Parathyroid adenoma (tissue), 2 donors: ENCODE results near the gene PLXNA4.

Source experiments
- H2AFZ ChIP-seq: fragments of 300-600 bp; sonication (generic); one replicate; pipeline ENCODE4 v1.7.0; 2017; ENCODE audit warnings: antibody characterized with exemption, mild to moderate bottlenecking
- H3K27ac ChIP-seq: fragments of 300-600 bp; sonication (generic); one replicate; pipeline ENCODE4 v1.7.0; 2017
- H3K27me3 ChIP-seq: fragments of 300-600 bp; sonication (generic); one replicate; pipeline ENCODE4 v1.7.0; 2017; ENCODE audit warnings: low read length; ENCODE audit not compliant: control insufficient read depth, insufficient read depth
- H3K36me3 ChIP-seq: fragments of 300-600 bp; sonication (generic); one replicate; pipeline ENCODE4 v1.7.0; 2017; ENCODE audit warnings: low read length; ENCODE audit not compliant: control insufficient read depth, insufficient read depth
- H3K4me1 ChIP-seq: fragments of 300-600 bp; sonication (generic); one replicate; pipeline ENCODE4 v1.7.0; 2017; ENCODE audit warnings: control low read depth
- H3K4me2 ChIP-seq: fragments of 300-600 bp; sonication (generic); one replicate; pipeline ENCODE4 v1.7.0; 2017; ENCODE audit warnings: low read length
- H3K4me3 ChIP-seq: fragments of 300-600 bp; sonication (generic); one replicate; pipeline ENCODE4 v1.7.0; 2017; ENCODE audit warnings: low read depth, low read length
- H3K79me2 ChIP-seq: fragments of 300-600 bp; sonication (generic); one replicate; pipeline ENCODE4 v1.7.0; 2017; ENCODE audit warnings: control low read depth
- H3K9ac ChIP-seq: fragments of 300-600 bp; sonication (generic); one replicate; pipeline ENCODE4 v1.7.0; 2017; ENCODE audit warnings: mild to moderate bottlenecking
- H3K9me3 ChIP-seq: fragments of 300-600 bp; sonication (generic); one replicate; pipeline ENCODE4 v1.7.0; 2017; ENCODE audit warnings: low read length; ENCODE audit not compliant: control insufficient read depth
- TF ChIP-seq, protein P1 (sequence below): fragments of 300-600 bp; sonication (generic); IDR thresholded peaks from one replicate; pipeline ENCODE4 v1.7.0; 2017; ENCODE audit warnings: antibody characterized with exemption, mild to moderate bottlenecking
- donor health status: primary hyperparathyroidism.

PLXNA4 gene

DNA sequence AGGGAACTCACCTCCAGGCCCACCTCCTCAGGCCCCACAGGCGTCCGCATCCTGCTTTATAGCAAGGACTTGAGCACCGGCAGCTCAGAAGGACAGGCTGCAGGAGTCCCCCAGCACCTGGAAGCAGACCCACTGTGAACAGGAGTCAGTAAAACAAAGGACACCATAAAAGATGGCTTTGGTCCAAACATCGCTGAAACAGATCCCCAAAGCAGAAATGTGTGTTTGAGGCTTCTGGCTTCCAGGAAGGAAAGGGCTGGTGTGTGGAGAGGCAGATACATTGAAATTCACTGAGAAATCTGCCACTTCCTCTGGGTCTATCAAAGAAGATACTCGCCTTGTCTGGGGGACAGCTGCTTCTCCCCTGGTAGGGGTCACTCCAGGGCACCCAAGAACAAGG is 286.2 kb downstream of the PLXNA4 start:
- Histone ChIP-seq H3K9ac (no peak overlapping the region), H2AFZ (no peak overlapping the region), H3K36me3 (no peaks in the 10 kb centered on the region), H3K4me3 (no peak overlapping the region), H3K4me1 (no peaks in the 10 kb centered on the region), H3K27ac (no peak overlapping the region), H3K9me3 (no peaks in the 10 kb centered on the region), H3K4me2 (no peak overlapping the region), H3K27me3 (no peaks in the 10 kb centered on the region), H3K79me2 (no peaks in the 10 kb centered on the region)
- TF ChIP-seq, protein P1, sequence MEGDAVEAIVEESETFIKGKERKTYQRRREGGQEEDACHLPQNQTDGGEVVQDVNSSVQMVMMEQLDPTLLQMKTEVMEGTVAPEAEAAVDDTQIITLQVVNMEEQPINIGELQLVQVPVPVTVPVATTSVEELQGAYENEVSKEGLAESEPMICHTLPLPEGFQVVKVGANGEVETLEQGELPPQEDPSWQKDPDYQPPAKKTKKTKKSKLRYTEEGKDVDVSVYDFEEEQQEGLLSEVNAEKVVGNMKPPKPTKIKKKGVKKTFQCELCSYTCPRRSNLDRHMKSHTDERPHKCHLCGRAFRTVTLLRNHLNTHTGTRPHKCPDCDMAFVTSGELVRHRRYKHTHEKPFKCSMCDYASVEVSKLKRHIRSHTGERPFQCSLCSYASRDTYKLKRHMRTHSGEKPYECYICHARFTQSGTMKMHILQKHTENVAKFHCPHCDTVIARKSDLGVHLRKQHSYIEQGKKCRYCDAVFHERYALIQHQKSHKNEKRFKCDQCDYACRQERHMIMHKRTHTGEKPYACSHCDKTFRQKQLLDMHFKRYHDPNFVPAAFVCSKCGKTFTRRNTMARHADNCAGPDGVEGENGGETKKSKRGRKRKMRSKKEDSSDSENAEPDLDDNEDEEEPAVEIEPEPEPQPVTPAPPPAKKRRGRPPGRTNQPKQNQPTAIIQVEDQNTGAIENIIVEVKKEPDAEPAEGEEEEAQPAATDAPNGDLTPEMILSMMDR, result no peak

DNA sequence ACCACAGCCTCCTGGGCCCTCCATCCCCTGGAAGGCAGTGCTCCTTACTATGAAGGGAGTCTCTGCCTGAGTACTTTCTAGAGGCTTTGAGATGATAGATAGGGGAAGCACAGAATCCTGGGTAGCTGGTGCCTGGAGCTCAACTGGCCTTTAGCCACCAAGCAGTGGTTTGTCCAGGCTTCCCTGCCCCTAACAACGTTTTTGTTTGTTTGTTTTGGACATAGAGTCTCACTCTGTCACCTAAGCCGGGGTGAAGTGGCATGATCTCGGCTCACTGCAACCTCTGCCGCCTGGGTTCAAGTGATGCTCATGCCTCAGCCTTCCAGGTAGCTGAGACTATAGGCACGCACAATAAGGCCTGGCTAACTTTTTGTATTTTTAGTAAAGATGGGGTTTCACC is 289.4 kb downstream of the PLXNA4 start:
- H2AFZ ChIP-seq, result no peak overlapping the region
- TF ChIP-seq, protein P1, result no peak
- no peak overlapping the region for H3K4me2 ChIP-seq
- no peaks in the 10 kb centered on the region for H3K4me1 ChIP-seq
- H3K9ac ChIP-seq, result no peak overlapping the region
- H3K27me3 ChIP-seq, result no peaks in the 10 kb centered on the region
- no peaks in the 10 kb centered on the region for H3K9me3 ChIP-seq
- H3K36me3 ChIP-seq, result no peaks in the 10 kb centered on the region
- no peaks in the 10 kb centered on the region for H3K79me2 ChIP-seq
- no peak overlapping the region for H3K4me3 ChIP-seq
- H3K27ac ChIP-seq, result no peak overlapping the region

DNA sequence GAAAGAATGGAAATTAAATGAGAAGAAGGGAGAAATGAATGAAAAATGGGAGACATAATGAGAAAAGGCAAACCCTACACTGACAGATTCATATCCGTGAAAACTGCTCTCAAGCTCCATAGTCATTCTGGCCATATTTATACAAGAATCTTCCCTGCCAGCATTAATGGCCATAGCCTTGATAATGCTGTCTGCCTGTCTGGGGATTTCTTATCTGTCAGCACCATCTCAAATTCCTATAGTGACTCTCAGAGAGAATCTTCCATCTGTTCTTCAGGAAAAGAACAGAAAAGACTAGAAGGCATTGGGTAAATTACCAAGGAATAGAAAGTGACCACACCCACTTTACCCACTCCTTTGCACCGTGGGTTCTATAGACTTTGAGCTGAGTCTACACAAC is 295.9 kb downstream of the PLXNA4 start:
- Histone ChIP-seq H3K36me3 (no peaks in the 10 kb centered on the region), H3K9ac (no peak overlapping the region), H3K27ac (no peak overlapping the region), H3K79me2 (no peaks in the 10 kb centered on the region), H3K4me1 (no peaks in the 10 kb centered on the region), H3K4me2 (no peak overlapping the region), H3K27me3 (no peaks in the 10 kb centered on the region), H3K9me3 (no peaks in the 10 kb centered on the region), H3K4me3 (no peak overlapping the region), H2AFZ (no peak overlapping the region)
- TF ChIP-seq, protein P1, result no peak

DNA sequence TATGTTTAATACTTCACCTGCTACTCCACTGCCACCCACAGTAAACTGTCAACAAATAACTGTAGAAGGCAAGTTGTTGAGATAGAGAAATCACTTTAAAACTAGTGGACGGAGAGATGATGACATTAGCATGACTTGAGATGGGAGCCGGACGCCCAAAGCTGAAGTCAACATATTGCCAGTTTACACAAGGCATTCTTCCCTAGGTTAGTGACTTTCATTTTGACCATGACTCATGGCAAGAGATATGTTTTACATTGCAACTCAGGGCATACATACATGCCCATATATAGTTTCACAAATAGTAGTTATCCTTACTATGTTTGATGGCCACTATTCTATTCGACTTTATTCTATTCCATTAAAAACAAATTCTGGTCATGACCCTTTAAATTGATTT is 296.6 kb downstream of the PLXNA4 start:
- no peaks in the 10 kb centered on the region for H3K9me3 ChIP-seq
- TF ChIP-seq, protein P1, result no peak
- no peaks in the 10 kb centered on the region for H3K4me1 ChIP-seq
- H3K27ac ChIP-seq, result no peak overlapping the region
- H2AFZ ChIP-seq, result no peak overlapping the region
- H3K4me3 ChIP-seq, result no peak overlapping the region
- no peaks in the 10 kb centered on the region for H3K36me3 ChIP-seq
- H3K79me2 ChIP-seq, result no peaks in the 10 kb centered on the region
- no peak overlapping the region for H3K4me2 ChIP-seq
- H3K9ac ChIP-seq, result no peak overlapping the region
- no peaks in the 10 kb centered on the region for H3K27me3 ChIP-seq

DNA sequence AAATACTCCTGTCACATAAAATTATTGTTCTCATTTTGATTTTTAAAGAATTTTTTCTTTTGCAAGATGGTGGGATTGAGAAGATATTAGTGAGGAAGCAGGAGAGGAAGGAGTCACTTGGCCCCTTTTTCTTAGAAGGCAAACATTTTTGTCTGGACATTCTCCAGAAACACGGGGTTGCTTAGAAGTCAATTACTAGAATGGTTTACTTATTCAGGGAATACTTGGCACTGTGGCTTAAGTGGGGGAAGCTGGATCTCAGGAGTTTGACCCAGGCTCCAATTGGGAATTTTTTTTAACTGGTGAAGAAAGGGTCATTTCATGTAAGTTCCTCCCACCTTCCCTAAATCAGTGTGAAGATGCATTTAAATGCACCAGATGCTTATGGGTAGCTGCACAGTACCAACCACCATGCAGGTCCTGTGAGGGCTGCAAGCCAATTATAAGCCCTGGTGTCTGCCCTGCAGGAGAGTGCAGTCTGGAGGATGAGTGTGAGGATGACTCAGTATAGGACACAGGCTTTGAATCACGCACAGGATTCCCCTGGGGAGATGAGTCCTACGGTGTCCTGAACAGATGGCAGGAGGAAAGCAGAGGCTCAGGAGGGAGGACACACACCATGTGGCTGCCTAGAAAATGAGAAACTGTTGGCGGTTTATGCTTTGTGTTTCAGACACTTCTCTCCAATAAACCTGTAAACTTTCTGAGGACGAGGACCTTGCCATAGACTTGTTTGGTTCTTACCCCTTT is 299.1 kb downstream of the PLXNA4 start:
- H3K4me2 ChIP-seq, result no peak overlapping the region
- H3K79me2 ChIP-seq, result no peaks in the 10 kb centered on the region
- no peak overlapping the region for H3K4me3 ChIP-seq
- H3K9me3 ChIP-seq, result no peaks in the 10 kb centered on the region
- no peaks in the 10 kb centered on the region for H3K36me3 ChIP-seq
- TF ChIP-seq, protein P1, result no peak
- no peak overlapping the region for H3K27ac ChIP-seq
- H3K9ac ChIP-seq, result no peak overlapping the region
- H3K4me1 ChIP-seq, result no peaks in the 10 kb centered on the region
- H3K27me3 ChIP-seq, result no peaks in the 10 kb centered on the region
- no peak overlapping the region for H2AFZ ChIP-seq
